Omental fat pad (tissue), 4 donors: Measurements from ENCODE around the gene CEP152. TPM values are rescaled to one million over a fixed set of nuclear protein-coding genes. Genes with fewer than 3 reads are reported as not detected.

Source experiments
- ATAC-seq: fragments of 150-250 bp; one replicate; pipeline ENCODE4 v1.9.1; 2016; ENCODE audit warnings: mild to moderate bottlenecking, moderate library complexity; ENCODE audit not compliant: low FRiP score
- DNase-seq: peaks from one replicate; pipeline ENCODE4 v3.0.0-alpha.2; 2019; ENCODE audit warnings: low spot score
- CTCF ChIP-seq, 3 donors: fragments of 450-650 bp; IDR thresholded peaks; one replicate each; pipeline ENCODE4 v1.5.1; 2016 to 2017; ENCODE audit warnings: antibody characterized with exemption in 3 of 3, mild to moderate bottlenecking in 3 of 3, moderate library complexity in 2 of 3
- total RNA-seq, 4 donors: library from RNA; depleted of rRNA; stranded (reverse); fragments of >200 nt; gene quantifications; one replicate each; pipeline ENCODE4 v1.1.0, GENCODE V29; 2016

Gene CEP152
- total RNA-seq, 4 donors from 2014 or later: 2.6 to 10.4 (median 5.1) TPM

- no peak for TF ChIP-seq CTCF (IDR thresholded peaks at IDR 0.05)
- DNase-seq: no peak
- ATAC-seq: no peak
Measured at GRCh38 chr15:48712546-48712945, 98.3 kb downstream of the CEP152 start.

GRCh38 chr15:48710952-48711495, 99.8 kb downstream of the CEP152 start:
- ATAC-seq (no peak), DNase-seq (no peak)
- no peak for TF ChIP-seq CTCF (IDR thresholded peaks at IDR 0.05)

- TF ChIP-seq CTCF (IDR thresholded peaks at IDR 0.05): no peak
- ATAC-seq: no peak
- DNase-seq: no peak
Measured at GRCh38 chr15:48708641-48709040, 102.2 kb downstream of the CEP152 start.

- no peak for TF ChIP-seq CTCF (IDR thresholded peaks at IDR 0.05)
- no peak for ATAC-seq
- DNase-seq: no peak
Measured at GRCh38 chr15:48705381-48705780, 105.5 kb downstream of the CEP152 start.

GRCh38 chr15:48703544-48703943, 107.3 kb downstream of the CEP152 start:
- ATAC-seq: no peak
- TF ChIP-seq CTCF (IDR thresholded peaks at IDR 0.05): no peak

GRCh38 chr15:48702569-48703236, 108.2 kb downstream of the CEP152 start:
- DNase-seq (no peak), ATAC-seq (no peak)
- no peak for TF ChIP-seq CTCF (IDR thresholded peaks at IDR 0.05)

More at GRCh38 chr15:48703544-48703943, 107.3 kb downstream of the CEP152 start:
- DNase-seq: no peak
